ENCODE measurements around the gene AK2.

- TF ChIP-seq CTCF (IDR thresholded peaks at IDR 0.05; ENCODE audit: borderline replicate concordance, extremely low read depth, low read length, poor library complexity, severe bottlenecking) = peak; percentile 12
- TF ChIP-seq EZH2 (IDR thresholded peaks at IDR 0.05; ENCODE audit: borderline replicate concordance, low read depth, low read length, severe bottlenecking) = no peak
Measured at GRCh38 chr1:33080885-33081553, 44.3 kb upstream of the AK2 start, which contains the start of gene AZIN2.
